SK-N-DZ (cell line): ENCODE data around the gene ARHGEF4.
"Not testable (repeated sequence)": the region's sequence is repeated elsewhere in the genome, so short reads cannot be mapped to it uniquely, and the experiment has no call there.

ENCODE experiments used
- DNase-seq: peaks from one replicate; pipeline ENCODE4 v3.0.0-alpha.2; 2015; ENCODE audit warnings: low spot score

ARHGEF4 gene

DNA sequence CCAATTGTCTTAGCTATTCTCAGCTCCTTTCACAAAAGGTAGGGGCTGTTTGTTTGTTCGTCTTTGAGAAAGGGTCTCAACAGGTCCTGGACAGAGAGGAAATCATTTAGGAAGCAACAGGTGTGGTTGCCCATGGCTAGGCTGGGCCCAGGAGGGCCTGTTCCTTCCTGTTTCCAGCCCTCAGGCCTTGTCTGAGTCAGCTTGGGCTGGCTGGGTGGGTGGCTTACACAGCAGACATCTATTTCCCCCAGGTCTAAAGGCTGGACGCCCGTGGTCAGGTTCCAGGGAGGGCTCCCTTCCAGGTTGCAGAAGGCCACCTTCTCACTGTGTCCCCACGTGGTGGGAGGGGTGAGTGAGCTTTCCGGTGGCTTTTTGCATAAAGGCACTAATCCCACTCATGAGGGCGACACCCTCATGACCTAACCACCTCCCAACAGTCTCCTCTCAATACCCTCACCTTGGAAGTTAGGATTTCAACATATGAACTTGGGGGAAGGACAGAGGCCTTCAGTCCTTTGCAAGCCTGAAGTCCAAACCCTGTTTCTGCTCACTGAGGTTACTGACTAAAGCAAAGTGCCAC lies 45.5 kb downstream of the ARHGEF4 start:
- no peak for DNase-seq

DNA sequence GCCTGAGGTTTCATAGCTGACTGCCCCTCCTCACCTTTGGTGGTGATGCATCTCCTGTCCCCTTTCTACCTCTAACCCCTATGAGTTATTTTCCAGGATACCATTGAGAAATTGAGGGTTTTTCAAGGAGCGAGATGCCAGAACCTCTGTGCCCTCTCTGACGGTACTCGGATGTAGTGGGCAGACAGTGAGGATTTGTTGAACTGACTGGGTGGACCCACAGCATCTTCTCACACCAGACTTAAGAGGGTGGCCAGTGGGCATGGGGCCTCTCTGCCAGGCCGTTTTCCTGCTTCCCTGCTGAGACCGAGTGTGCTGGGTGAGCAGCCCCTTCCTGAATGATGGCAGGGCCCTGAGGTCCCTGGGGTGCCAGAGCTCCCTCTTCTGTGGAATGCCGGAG lies 46.3 kb downstream of the ARHGEF4 start:
- no peak for DNase-seq

DNA sequence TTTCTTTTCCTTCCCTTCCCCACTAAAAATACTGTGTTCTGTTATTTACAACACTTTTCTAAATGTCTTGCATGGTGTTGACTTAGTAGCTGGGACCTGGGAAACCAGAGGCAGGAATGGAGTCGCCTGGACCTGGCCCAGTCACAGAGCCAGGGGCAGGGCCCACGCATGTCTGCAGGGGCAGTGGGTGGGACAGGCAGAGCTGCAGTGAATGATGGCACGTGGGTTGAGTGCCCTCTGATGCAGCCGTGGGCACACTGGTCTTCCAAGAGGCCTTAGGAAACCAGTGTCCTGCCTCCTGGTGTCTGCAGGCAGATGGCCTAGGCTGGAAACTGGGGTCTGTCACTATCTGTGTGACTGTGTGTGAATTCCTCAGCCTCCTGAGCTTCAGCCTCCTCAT lies 46.8 kb downstream of the ARHGEF4 start:
- DNase-seq = no peak

DNA sequence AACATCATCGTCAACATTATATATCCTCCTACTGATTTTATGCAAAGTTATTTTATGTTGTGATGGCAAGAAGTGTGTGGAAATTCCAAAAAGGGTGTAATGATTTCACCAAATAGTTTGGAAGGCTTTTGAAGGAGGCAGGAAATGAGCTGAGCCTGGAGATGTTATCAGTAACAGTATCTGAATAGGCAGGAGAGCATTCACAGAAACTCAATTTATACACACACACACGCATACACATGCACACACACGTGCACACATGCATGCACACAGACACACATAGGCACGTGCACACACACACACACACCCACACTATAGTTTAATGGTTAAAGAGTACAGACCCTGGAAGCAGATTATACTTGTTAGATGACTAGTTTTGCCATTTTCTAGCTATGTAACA lies 47.3 kb downstream of the ARHGEF4 start:
- no peak for DNase-seq

DNA sequence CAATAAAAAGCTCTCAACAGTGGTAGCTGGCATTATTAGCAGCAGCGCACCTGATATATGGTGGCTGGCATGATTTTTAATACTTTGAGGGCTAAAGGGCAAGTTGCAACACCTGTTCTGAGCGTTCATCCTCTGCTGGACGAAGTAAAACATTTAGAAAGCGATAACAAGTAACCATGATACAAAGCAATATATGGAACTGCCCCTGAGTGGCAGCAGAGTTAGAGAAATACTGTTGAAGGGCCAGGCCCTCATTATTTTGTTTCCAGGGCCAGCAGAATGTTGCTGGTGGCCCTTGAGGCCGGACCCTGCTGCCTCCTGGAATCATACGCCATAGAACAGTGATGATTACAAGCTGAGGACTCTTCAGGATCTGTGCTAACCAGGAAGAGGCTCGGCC lies 47.8 kb downstream of the ARHGEF4 start:
- no peak for DNase-seq

DNA sequence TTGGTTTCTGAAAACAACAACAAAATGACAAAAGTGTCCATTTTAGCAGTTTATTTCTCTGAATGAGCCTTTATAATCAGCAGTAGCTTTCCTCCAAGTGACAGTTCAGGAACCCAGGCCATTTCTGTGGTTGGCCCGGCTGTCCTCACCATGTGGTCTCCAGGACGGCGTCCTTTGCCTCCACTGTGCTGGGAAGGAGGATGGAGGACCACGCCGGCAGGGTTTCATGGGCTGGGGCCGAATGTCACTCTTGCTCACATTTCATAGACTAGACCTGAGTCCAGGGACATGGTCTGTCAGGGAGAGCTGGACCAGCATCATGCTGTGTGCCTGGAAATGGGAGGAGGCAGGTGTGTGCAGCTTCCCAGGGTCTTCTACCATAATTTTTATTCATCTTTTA lies 50.9 kb downstream of the ARHGEF4 start:
- no peak for DNase-seq

DNA sequence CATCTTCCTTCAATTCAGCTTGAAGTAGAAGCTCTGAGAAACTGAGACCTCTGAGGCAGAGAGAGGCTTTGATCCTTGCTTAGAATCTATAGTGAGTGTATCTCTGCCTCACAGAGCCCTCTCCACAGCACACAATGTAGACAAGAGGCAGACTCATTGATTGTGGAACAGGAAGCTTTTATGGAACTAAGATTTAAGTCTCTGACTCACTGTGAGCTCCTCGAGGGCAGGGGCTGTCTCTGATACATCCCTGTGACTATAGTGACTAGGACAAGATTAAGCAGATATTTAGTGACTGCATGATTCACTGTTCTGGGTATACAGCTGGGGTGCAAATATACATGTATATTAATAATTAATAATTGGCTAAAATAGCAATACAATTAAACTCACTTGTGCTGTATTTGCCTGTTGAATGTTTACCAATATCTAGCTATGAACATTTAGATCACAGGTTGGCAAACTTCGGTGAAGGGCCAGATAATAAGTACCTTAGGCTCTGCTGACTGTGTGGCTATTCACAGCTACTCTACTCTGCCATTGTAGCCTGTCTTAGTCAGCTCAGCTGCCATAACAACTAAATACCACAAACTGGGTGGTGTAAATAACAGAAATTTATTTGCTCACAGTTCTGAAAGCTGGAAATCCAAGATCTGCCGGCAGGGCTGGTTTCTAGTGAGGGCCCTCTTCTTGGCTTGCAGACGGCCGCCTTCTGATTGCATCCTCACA lies 54.4 kb downstream of the ARHGEF4 start:
- no peak for DNase-seq

DNA sequence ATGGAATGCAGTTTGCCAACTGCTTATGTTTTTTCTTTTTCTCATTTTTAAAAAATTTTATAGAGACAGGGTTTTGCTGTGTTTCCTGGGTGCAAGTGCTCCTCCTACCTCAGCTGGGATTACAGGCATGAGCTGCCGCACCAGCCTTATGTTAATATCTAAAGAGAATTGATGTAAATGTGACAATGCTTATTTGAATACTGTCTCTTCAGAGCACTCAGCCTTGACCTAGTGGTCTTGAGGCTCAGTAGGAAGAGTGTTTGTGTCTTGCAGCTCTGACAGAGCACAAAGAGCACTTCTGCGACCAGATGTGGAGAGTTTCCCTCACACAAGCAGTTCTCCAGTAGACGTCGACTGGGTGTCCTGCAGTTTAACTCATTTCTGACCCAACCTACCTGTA lies 55.3 kb downstream of the ARHGEF4 start:
- DNase-seq = no peak

DNA sequence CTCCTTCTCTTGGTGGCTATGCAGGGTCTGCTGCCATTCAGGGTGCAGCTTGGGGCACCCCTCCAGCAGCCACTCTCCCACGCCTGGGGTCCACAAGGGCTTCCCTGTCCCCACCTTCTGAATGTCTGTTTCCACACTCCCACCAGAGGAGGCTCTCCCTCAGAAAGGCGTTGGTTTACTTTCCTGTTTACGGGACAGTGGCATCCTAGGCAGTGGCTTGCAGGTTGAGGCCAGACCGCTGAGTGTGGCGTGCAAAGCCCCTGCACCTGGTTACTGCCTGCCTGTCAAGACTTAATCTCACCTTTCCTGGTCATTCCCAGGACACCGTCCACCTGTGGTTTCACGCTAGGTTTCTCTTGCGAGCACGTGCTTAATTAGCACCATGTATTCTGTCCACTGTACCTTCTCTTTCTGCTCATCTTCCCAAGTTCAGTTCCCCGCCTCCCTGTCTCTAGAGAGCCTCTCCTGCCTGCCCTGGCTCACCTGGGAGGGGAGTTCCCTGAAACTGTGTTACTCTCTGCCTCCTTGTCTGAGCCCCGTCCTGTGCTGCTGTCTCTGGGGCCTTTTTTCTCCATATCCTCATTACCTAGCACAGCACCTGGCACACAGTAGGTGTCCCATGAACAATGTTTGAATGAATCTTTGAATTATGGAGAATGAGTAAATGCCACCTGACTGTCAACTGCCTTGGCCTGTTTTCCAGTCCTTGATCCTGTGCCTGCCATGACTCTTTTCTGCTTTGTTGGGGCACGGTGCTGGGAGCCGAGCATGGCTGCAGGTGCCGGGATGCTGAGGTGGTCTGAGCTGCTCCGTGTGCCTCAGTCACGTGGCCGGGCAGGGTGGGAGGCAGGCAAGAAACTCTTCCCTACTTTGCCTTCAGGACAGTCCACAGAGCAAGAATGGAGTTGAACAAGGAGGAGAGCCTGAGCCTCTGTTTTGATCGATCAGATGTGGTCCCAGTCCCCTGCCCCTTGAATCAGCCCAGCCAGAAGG lies 56.4 kb downstream of the ARHGEF4 start:
- no peak for DNase-seq

DNA sequence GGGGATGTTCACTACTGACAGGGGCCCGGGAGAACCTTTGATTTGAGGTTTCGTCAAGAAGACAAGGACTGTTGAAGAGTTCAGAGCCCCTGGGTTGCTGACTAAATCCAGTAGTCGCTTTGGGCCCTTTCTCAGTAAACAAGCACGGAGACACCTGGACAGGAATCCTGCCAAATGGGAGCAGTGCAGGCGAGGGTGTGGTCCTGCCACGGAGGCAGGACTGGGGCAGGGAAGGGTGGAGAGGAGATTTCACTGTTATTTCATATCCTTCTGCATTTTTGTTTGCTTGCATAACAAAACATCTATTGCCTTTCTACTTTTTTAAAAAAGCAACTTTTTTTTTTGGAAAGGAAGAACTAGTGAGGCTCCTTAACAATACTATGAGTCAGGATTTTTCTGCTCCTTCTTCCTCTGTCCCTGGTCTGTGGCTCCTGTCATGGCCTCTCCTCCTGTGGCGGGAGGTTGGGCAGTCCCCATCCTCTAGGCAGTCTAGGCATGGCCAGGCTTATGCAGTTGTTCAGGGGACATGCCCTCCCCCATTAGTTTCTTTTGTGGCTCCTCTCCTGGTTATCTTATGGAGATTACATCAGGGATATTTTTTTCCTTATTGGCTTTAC lies 57.7 kb downstream of the ARHGEF4 start:
- no peak for DNase-seq

DNA sequence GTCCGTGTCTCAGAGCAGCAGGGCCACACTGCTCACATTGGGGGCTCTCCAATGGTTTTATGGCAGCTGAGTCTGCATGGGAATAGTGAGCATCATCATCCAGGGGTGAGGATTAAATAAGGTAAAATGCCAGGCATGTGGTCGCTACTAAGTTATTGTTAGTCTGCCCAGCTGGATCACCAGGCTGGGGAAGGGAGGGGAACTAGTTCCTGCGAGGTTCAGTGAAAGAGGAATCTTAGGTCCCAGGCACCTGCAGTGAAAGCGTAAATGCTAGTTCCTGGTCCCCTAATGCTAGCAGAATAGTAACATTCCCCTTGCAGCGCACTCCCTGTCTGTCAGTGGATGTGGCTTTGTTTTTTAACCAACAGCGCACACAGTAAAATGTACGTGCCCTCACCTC lies 60.1 kb downstream of the ARHGEF4 start:
- no peak for DNase-seq

DNA sequence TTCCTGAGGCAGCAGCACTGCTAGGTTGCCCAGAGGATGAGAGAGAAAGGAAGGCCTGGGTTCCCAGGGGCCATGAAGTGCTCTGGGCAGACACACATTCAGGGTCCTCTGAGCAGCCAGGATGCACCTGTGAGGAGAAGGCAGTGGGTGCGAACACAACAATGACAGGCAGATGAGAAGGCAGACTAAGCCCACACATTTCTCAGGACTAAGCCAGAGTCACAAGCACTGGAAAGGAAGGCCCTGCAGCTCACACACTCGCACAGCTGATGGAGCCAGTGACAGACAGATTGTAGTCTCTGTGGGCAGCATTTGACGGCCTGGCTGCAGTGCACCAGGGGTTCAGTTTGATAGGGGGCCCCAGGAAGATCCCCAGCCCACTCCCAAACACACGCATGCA lies 61.8 kb downstream of the ARHGEF4 start:
- DNase-seq = no peak

DNA sequence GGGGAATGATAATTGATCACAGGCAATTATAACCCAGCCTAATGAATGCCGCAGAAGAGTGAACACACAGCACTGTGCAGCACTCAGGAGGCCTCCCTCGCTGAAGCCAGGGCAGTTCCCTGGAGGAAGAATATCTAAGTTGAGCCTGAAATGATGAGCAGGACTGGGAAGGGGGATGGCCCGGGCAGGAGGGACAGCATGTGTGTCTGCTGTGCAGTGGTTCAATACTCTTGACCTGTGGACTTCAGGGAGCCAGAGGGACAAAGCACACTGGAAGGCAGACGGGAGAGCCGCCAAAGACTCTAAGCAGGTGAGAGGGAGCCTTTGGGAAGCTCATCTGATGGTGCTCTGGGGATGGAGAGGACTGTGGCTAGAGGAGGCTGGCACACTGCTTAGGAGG lies 62.6 kb downstream of the ARHGEF4 start:
- DNase-seq = no peak

DNA sequence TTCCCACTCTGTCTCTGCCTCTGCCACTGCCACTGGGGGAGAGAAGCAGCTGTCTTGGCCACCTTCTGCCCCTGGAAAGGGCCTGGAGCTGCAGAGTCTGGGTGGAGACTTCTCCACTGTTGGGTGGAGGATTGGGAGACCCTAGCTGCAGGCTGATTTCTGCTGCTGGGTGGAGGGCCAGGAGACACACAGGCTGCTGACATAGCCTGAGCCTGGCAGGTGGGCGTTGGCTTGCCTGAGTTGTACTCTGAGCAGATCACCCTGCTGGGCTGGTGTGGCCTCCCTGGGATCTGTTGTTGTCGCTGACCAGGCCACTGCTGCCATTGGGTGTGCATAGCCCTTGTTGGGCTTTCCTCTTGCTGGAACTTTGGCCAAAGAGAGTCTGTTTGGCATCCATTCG lies 64.3 kb downstream of the ARHGEF4 start:
- no peak for DNase-seq

DNA sequence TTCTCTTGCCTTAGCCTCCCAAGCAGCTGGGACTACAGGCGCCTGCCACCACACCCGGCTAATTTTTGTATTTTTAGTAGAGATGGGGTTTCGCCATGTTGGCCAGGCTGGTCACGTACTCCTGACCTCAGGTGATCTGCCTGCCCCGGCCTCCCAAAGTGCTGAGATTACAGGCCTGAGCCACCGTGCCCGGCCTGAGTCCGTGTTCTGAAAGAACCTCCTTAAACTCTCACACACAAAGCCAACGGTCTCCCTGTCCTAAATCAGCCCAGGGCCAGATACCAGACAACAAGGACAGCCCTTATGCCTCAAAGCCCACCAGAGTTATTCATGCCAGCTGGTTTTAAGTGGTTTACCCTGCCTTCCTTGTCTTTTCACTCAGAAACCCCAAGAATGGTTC lies 64.9 kb downstream of the ARHGEF4 start:
- not testable (repeated sequence) for DNase-seq

DNA sequence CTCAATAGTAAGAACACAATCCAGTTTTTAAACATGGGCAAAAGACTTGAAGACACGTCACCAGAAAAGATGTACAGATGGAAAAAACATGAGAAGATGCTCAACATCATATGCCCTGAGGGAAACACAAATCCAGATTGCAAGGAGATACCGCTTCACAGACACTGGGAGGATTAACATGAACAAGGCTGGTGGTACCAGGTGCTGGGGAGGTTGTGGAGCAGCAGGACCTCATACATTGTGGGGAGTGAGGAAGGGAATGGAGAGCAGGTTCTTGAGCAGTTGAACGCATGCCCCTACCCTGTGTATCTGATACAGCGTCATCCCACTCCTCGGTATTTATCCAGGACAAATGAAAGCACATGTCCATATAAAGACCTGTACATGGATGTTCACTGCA lies 72.1 kb downstream of the ARHGEF4 start:
- DNase-seq = no peak

DNA sequence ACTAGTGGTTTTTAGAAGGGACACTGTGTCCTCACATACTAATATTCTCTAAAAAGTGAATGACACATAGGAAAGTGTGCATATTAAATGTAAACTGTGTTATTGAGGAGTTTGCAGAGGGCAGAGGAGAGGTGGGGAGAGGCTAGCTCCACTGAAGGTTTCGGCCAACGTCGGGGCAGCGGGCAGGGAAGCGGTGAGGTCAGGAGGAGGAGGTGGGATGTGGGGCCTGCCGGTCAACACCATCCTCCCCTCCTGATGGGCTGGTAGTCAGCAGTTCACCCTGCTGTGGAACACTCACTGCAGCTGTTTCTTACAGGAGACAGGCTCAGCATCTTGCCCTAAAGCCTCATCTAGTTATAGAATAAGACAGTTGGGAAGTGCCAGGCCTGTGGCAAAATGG lies 74.2 kb downstream of the ARHGEF4 start:
- no peak for DNase-seq

DNA sequence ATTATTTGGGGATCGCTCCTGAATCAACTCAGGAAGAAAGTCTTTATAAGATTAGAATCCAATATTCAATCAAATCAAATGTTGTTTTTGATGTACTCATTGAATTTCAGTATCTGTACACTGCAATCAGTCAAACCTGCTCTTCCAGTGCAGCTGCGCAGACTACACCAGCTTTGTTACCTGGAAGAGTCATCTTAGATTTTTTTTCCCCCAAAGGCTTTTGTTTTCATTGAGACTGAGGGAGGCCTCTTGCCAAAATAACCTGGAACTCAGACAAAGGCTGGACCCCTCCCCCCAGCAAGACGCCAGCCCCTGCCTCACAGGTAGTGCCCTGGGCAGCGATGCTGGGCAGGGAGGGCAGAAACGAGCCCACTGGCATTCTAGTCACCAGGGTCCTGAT lies 74.8 kb downstream of the ARHGEF4 start:
- no peak for DNase-seq

DNA sequence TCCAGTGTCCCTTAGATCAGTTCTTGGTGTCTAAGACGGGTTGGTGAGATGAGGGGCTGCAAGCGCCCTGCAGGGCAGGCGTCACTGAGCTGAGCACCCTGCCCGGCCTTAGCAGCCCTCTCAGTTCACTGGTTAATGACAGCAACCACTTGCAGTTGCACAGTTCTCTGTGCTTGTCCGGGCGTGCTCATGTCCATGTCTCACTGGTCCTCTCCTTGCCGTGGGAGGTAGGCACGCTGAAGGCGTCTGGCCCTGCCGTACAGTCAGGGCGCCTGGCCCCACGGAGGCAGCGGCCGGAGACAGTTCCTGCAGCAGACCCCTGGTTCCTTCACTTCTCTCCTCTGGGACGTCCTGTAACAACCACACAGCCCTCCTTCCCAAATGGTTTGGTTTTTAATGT lies 75.3 kb downstream of the ARHGEF4 start:
- DNase-seq = no peak

DNA sequence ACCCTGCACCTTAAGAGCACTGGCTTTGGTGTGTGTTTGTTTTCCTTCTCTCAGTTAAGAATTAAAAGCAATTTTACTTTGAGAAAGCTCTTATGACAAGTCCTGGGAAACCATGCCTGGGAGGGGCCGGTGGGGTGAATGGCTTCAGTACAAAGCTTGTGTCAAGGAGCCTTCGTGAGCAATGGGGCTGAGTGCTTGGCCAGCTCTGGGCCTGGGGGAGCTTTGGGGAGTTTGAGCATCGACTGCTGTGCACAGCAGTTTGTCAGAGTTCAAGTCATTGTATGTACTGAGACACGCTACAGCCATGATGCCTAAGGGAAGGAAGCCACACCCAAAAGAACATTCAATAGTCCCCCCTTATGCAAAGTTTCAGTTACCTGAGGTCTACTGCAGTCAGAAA lies 75.8 kb downstream of the ARHGEF4 start:
- no peak for DNase-seq

DNA sequence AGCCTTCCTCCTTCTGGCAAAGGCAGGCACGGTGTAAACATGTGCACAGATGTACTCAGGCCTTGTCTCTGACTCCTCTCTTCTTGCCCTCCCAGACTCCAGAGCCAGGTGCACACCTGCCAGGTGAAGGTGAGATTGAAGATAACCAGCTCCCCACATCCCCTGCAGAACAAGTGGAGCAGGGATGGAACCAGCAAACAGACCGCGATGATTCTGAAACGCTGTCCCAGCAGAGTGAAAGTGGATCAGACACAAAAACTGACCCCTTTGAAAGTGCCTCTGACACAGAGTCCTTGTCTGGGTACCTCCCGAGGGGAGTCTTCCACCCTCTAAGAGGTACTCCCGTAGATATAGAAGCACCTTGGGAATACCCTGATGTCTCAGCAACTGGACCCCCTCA lies 77.2 kb downstream of the ARHGEF4 start:
- no peak for DNase-seq

DNA sequence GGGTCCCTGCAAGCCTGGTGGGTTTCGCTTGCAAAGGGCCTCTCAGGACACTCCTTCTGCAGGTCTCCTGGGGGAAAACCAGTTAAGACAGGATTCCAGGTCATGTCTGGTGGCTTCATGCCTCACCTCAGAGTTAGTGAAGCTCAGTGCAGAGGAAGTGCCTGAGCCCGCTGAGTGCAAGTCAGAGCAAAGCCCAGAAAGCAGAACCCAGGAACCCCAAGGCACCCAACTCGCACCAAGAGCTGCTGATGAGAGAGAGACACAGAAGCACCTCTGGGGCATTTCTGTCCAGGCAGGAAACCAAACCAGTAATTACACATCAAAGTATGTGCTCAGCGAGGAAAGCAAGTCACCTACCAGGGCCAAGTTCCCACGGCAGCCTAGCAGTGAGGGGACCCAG lies 78.4 kb downstream of the ARHGEF4 start:
- no peak for DNase-seq
